Naive thymus-derived CD8-positive, alpha-beta T cell (primary cell): ENCODE results near the gene MACROD1. TPM values are rescaled to one million over a fixed set of nuclear protein-coding genes. Genes with fewer than 3 reads are reported as not detected.
A peak's percentile ranks its signal among the peaks of the same experiment; 100 is the strongest.

Source experiments
- ATAC-seq, 2 donors: fragments of 150-1000 bp; cut with Tn5 transposase in 1 of 2; sonication (Bioruptor Pico), chemical (Tn5 transposase) in 1 of 2; 1 replicate in 1 of 2; 2 replicates in 1 of 2; pipeline ENCODE4 v1.10.0; 2021; ENCODE audit warnings: mild to moderate bottlenecking in 2 of 2, moderate library complexity in 2 of 2
- POLR2A ChIA-PET: fragments of 350-600 bp; sonication (Branson Sonifier 250); formaldehyde crosslinking; loops from one replicate; lab custom pipeline; 2021; ENCODE audit warnings: antibody characterized with exemption; lab: Charles Lee
- DNase-seq, 10 donors: peaks; one replicate each; pipeline versions ENCODE4 v3.0.0 to v3.0.0-alpha.2; 2020 to 2022
- H3K27ac Mint-ChIP-seq, 10 donors: one replicate each; pipeline ENCODE4 v1.8.0; 2020 to 2022; ENCODE audit warnings: mild to moderate bottlenecking in 10 of 10, mixed read lengths in 10 of 10, moderate library complexity in 4 of 10, inconsistent platforms in 1 of 10
- H3K27me3 Mint-ChIP-seq, 5 donors: one replicate each; pipeline ENCODE4 v1.8.0; 2021 to 2022; ENCODE audit warnings: mixed read lengths in 5 of 5
- H3K36me3 Mint-ChIP-seq, 3 donors: one replicate each; pipeline ENCODE4 v1.8.0; 2020 to 2022; ENCODE audit warnings: mixed read lengths in 3 of 3, mild to moderate bottlenecking in 2 of 3, inconsistent platforms in 1 of 3
- H3K4me1 Mint-ChIP-seq, 4 donors: one replicate each; pipeline ENCODE4 v1.8.0; 2021 to 2022; ENCODE audit warnings: mixed read lengths in 4 of 4
- H3K4me3 Mint-ChIP-seq, 10 donors: one replicate each; pipeline ENCODE4 v1.8.0; 2020 to 2022; ENCODE audit warnings: mild to moderate bottlenecking in 10 of 10, mixed read lengths in 10 of 10, moderate library complexity in 6 of 10, inconsistent platforms in 1 of 10
- H3K9me3 Mint-ChIP-seq, 9 donors: one replicate each; pipeline ENCODE4 v1.8.0; 2020 to 2022; ENCODE audit warnings: mixed read lengths in 9 of 9, mild to moderate bottlenecking in 3 of 9, inconsistent platforms in 1 of 9, moderate library complexity in 1 of 9
- polyA plus RNA-seq, 3 donors: library from polyadenylated mRNA; unstranded; fragments of 300-500 nt; fragmentation: Illumina TruSeq; gene quantifications; one replicate each; pipeline ENCODE4 v1.2.3, GENCODE V29; 2021
- total RNA-seq, 8 experiments: library from RNA in 2 of 8; stranded (reverse) in 2 of 8; gene quantifications; one replicate each; pipeline ENCODE4 v1.2.3 and lab custom pipeline; 2021 to 2026

Gene MACROD1
- total and polyA plus RNA-seq, 5 experiments from 2014 or later: 7.3 to 14.4 (median 10.8) TPM

- Mint-ChIP-seq H3K27ac (no peak overlapping the region), H3K36me3 (peaks cover 0 to 3% (median 0%) of the 10 kb centered on the region in 3 donors), H3K27me3 (peaks cover 2 to 34% (median 12%) of the 10 kb centered on the region in 5 donors), H3K4me1 (peaks cover 0 to 2% (median 0%) of the 10 kb centered on the region in 4 donors), H3K9me3 (no peaks in the 10 kb centered on the region), H3K4me3 (no peak overlapping the region)
- POLR2A ChIA-PET: interaction anchor here (0.7 kb wide), 1 partner anchor 576 kb away, joined by 5 read pairs; no protein-coding TSS in a partner anchor
- DNase-seq: no peak
- ATAC-seq: no peak
Measured at GRCh38 chr11:64040684-64041322, 125.1 kb downstream of the MACROD1 start.

DNA sequence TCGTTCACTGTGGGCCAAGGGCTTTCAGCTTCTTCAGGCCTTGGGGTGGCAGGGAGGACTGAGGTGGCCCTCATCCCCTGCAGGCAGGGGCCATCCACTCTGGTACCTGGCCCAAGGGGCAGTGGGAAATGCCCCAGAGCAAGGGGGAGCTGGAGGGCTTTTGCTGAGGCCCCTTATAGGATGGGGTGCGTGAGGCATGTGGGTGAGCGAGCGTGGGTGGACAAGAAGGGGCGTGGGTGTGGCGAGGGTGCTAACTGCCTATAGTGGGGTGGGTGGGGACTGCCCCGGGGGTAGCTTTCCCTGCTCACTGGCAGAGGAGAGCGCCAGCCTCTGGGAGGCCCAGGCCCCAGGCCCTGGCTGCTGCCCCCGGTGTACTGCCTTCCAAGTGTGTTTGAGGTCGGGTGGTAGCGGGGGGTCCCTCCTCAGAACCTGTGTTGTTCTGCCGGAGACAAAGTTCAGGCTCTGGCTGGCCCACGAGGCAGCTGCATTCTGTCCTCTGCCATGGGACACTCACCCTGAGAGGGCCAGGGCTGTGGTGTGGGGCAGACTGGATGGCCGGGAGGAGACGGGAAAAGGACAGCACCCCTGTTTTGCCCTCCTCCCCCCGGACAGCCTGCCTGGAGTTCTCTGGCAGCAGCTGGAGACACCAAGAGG is 126.8 kb downstream of the MACROD1 start:
- DNase-seq (no peak), ATAC-seq (no peak)
- Mint-ChIP-seq H3K27ac (no peak overlapping the region), H3K4me3 (no peak overlapping the region), H3K4me1 (peaks cover 5 to 9% (median 8%) of the 10 kb centered on the region in 4 donors), H3K9me3 (no peaks in the 10 kb centered on the region), H3K27me3 (peaks cover 12 to 46% (median 23%) of the 10 kb centered on the region in 5 donors), H3K36me3 (peaks cover 0 to 8% (median 0%) of the 10 kb centered on the region in 3 donors)
- POLR2A ChIA-PET: interaction anchor here (1.1 kb wide), 1 partner anchor 10 kb away, joined by 3 read pairs; no protein-coding TSS in a partner anchor

DNA sequence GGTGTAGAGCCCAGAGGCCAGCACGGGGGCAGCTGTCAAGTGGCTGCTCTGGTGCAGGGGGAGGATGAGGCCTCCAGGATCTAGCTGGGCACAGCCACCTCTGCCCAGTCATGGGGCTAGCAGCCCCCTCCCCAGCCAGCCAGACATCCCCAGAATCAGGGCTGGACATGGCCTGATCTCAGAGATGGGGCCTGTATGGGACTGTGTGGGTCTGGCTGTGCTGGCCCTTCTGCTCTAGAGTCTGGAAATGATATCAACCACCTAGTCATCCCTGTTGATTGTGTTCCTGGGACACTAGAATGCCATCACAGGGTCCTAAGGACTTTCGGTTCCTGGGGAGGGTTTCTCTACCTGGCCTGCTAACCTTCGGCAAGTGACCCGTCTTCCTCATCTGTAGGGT is 127.4 kb downstream of the MACROD1 start:
- Mint-ChIP-seq H3K9me3 (no peaks in the 10 kb centered on the region), H3K27ac (no peak overlapping the region), H3K4me1 (peaks cover 7 to 11% (median 8%) of the 10 kb centered on the region in 4 donors), H3K4me3 (peak overlapping the region in 1 of 10 donors; percentile 18), H3K36me3 (peaks cover 0 to 9% (median 0%) of the 10 kb centered on the region in 3 donors), H3K27me3 (peaks cover 16 to 51% (median 26%) of the 10 kb centered on the region in 5 donors)
- ATAC-seq: no peak
- DNase-seq: no peak
- POLR2A ChIA-PET: interaction anchor here (1.1 kb wide), 1 partner anchor 9 kb away, joined by 3 read pairs; no protein-coding TSS in a partner anchor

DNA sequence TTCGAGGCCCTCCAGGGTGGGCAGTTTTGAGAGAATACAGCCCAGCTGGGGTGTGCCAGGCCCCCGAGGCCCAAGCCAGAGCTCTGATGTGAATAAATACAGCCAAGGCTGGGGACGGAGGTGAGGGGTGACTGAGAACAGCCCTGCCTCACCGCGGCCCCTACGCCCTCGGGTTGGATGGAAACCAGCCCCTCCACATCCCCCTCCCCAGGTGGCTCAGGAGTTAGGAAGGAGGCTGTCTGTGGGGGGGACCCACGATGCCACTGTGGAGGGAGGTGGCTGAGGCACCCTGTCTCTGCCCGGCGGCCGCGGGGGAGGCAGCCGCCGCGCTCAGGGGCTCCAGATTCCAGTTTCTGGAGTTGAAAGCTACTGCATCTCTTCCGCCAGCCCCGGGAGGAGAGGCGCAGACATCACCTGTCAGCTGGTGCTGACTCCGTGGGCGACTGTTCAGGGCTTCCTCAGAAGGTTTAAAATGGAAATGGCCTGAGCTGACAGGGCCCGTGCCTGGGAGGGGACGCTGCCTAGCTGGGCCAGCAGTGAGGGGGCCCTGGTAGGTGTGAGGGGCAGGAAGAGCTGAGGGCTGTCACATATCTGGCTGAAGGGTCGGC is 128.8 kb downstream of the MACROD1 start:
- ATAC-seq: no peak
- peak overlapping the region in 1 of 10 donors; percentile 13 for H3K27ac Mint-ChIP-seq
- no peak for DNase-seq
- H3K27me3 Mint-ChIP-seq: peaks cover 19 to 58% (median 32%) of the 10 kb centered on the region in 5 donors
- H3K4me3 Mint-ChIP-seq: peak overlapping the region in 3 of 10 donors; percentile 10 to 30 (median 15)
- peaks cover 0 to 9% (median 0%) of the 10 kb centered on the region in 3 donors for H3K36me3 Mint-ChIP-seq
- POLR2A ChIA-PET: no interaction called here
- peaks cover 7 to 11% (median 8%) of the 10 kb centered on the region in 4 donors for H3K4me1 Mint-ChIP-seq
- H3K9me3 Mint-ChIP-seq: no peaks in the 10 kb centered on the region

DNA sequence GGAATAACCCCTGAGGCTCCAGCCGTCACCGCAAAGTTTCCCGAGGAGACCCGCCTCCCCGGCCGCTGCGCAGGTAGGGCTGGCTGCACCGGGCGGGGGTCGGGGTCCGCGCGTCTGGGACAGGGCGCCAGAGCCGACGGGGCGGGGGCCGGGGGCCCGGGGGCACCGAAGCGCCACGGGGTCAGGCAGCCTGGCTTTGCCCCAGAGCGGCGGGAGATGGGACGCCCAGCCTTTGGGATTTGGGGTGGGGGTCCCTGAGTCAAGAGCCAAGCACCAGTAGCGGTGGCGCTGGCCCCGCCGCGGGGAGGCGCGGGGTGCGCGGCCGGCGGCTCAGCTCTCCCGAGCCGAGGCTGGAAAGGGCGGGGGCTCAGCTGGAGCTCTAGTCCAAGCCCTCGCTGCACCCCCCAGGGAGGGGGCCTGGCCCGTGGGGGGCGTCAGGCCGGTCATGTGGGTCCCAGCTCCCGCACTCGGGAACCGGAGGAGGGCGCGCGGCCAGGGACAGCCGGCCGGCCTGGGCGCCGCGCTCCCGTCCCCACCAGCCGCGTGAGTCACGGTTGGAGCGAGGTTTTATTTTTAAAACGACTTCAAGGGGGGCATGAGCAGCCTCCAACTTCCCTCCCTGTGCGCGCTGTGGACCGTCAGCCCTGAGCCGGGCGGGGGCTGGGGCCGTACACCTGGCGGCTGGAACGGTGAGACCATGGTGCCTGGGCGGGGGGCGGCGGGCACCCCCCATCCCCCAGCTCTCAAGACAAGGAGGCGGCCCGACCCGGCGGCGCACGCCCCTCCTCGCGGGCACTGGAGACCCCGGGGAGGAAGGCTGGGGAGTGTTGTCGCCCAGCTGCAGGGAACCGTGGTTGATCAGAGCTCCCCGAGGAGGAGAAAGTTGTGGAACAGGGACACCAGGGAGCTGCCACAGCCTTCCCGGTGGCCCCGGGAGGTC is 129.6 kb downstream of the MACROD1 start:
- peak; percentile 39 to 56 for ATAC-seq
- POLR2A ChIA-PET: interaction anchor here (0.5 kb wide), 1 partner anchor 1629 kb away, joined by 5 read pairs; no protein-coding TSS in a partner anchor
- peaks cover 7 to 11% (median 8%) of the 10 kb centered on the region in 4 donors for H3K4me1 Mint-ChIP-seq
- peaks cover 0 to 9% (median 0%) of the 10 kb centered on the region in 3 donors for H3K36me3 Mint-ChIP-seq
- DNase-seq: no peak
- no peaks in the 10 kb centered on the region for H3K9me3 Mint-ChIP-seq
- peaks cover 19 to 56% (median 32%) of the 10 kb centered on the region in 5 donors for H3K27me3 Mint-ChIP-seq
- peak overlapping the region in 1 of 10 donors; percentile 56 for H3K4me3 Mint-ChIP-seq
- no peak overlapping the region for H3K27ac Mint-ChIP-seq

DNA sequence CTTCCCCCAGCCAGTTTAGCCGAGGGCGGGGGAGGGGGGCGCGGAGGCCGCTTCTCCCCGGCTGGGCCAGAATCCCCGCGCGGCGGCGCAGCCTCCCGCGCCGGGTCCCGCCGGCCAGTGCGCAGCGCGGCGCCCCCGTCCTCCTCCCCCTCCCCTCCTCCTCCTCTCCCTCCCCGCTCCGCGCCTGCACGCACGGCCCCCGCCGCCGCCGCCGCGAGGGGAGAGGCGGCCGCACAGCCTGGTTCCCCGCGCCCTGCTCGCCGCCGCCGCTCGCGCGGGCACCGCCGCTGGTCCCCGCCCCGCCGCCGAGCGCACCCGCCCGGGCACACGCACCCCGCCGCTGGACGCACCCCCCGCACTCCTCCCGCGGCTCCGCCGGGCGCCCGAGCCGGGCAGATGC is 130.3 kb downstream of the MACROD1 start, which contains the start of gene FLRT1:
Gene FLRT1 (plus strand): TSS at position 356 of the 400 bp plus-strand sequence. CDS start 80,337 bp downstream, outside the sequence.
- H3K36me3 Mint-ChIP-seq: peaks cover 0 to 9% (median 0%) of the 10 kb centered on the region in 3 donors
- ATAC-seq (no peak), DNase-seq (no peak)
- peak within 1 kb of the TSS; percentile 40 to 90 (median 70) for H3K4me3 Mint-ChIP-seq
- H3K27me3 Mint-ChIP-seq: peaks cover 19 to 53% (median 31%) of the 10 kb centered on the region in 5 donors
- POLR2A ChIA-PET: no interaction called here
- H3K9me3 Mint-ChIP-seq: no peaks in the 10 kb centered on the region
- H3K4me1 Mint-ChIP-seq: peaks cover 7 to 11% (median 8%) of the 10 kb centered on the region in 4 donors
- H3K27ac Mint-ChIP-seq: no peak within 1 kb of the TSS

- no peak for ATAC-seq
- Mint-ChIP-seq H3K27me3 (peaks cover 22 to 52% (median 31%) of the 10 kb centered on the region in 5 donors), H3K9me3 (no peaks in the 10 kb centered on the region), H3K36me3 (peaks cover 0 to 8% (median 0%) of the 10 kb centered on the region in 3 donors), H3K4me3 (peak overlapping the region; percentile 40 to 90 (median 70)), H3K27ac (no peak overlapping the region), H3K4me1 (peaks cover 7 to 11% (median 8%) of the 10 kb centered on the region in 4 donors)
- POLR2A ChIA-PET: no interaction called here
- no peak for DNase-seq
Measured at GRCh38 chr11:64035081-64035524, 130.8 kb downstream of the MACROD1 start.

GRCh38 chr11:64034411-64034811 is 131.5 kb downstream of the MACROD1 start:
- Mint-ChIP-seq H3K4me3 (peak overlapping the region in 6 of 10 donors; percentile 1 to 82 (median 41)), H3K36me3 (peaks cover 0 to 6% (median 0%) of the 10 kb centered on the region in 3 donors), H3K27me3 (peaks cover 22 to 52% (median 29%) of the 10 kb centered on the region in 5 donors), H3K27ac (no peak overlapping the region), H3K4me1 (peaks cover 5 to 11% (median 8%) of the 10 kb centered on the region in 4 donors), H3K9me3 (no peaks in the 10 kb centered on the region)
- POLR2A ChIA-PET: no interaction called here
- ATAC-seq (no peak), DNase-seq (no peak)

- peak overlapping the region in 1 of 10 donors; percentile 14 for H3K4me3 Mint-ChIP-seq
- H3K9me3 Mint-ChIP-seq: no peaks in the 10 kb centered on the region
- H3K27ac Mint-ChIP-seq: no peak overlapping the region
- peaks cover 22 to 41% (median 32%) of the 10 kb centered on the region in 5 donors for H3K27me3 Mint-ChIP-seq
- ATAC-seq (no peak), DNase-seq (no peak)
- H3K4me1 Mint-ChIP-seq: peaks cover 6 to 14% (median 9%) of the 10 kb centered on the region in 4 donors
- POLR2A ChIA-PET: no interaction called here
- H3K36me3 Mint-ChIP-seq: peaks cover 0 to 6% (median 0%) of the 10 kb centered on the region in 3 donors
Measured at GRCh38 chr11:64032050-64032449, 133.9 kb downstream of the MACROD1 start.

GRCh38 chr11:64031001-64031400 is 134.9 kb downstream of the MACROD1 start:
- Mint-ChIP-seq H3K4me1 (peaks cover 7 to 14% (median 10%) of the 10 kb centered on the region in 4 donors), H3K36me3 (peaks cover 0 to 6% (median 0%) of the 10 kb centered on the region in 3 donors), H3K9me3 (no peaks in the 10 kb centered on the region), H3K27me3 (peaks cover 22 to 38% (median 35%) of the 10 kb centered on the region in 5 donors), H3K4me3 (no peak overlapping the region), H3K27ac (no peak overlapping the region)
- no peak for DNase-seq
- POLR2A ChIA-PET: no interaction called here
- ATAC-seq: no peak

- Mint-ChIP-seq H3K4me1 (peaks cover under 1 to 8% (median 6%) of the 10 kb centered on the region in 4 donors), H3K27ac (no peak overlapping the region), H3K27me3 (peaks cover 17 to 32% (median 29%) of the 10 kb centered on the region in 5 donors), H3K9me3 (no peaks in the 10 kb centered on the region), H3K4me3 (no peak overlapping the region), H3K36me3 (peaks cover 0 to 4% (median 0%) of the 10 kb centered on the region in 3 donors)
- POLR2A ChIA-PET: interaction anchor here (0.9 to 1.1 kb wide), 2 partner anchors 9 to 14 kb away, joined by 3 read pairs; no protein-coding TSS in a partner anchor
- ATAC-seq (no peak), DNase-seq (no peak)
Measured at GRCh38 chr11:64029773-64030172, 136.1 kb downstream of the MACROD1 start.
